Breast epithelium (tissue), 3 donors: ENCODE measurements around the gene PGA5.
"Not testable (repeated sequence)": the region's sequence is repeated elsewhere in the genome, so short reads cannot be mapped to it uniquely, and the experiment has no call there.

ENCODE experiments used
- CTCF ChIP-seq, 3 donors: fragments of 450-650 bp; IDR thresholded peaks; one replicate each; pipeline ENCODE4 v1.5.1; 2016 to 2017; ENCODE audit warnings: antibody characterized with exemption in 3 of 3, mild to moderate bottlenecking in 3 of 3, moderate library complexity in 3 of 3
- POLR2A ChIP-seq: fragments of 450-650 bp; IDR thresholded peaks from one replicate; pipeline ENCODE4 v1.6.1; 2016; ENCODE audit warnings: antibody characterized with exemption, mild to moderate bottlenecking, moderate library complexity
- POLR2AphosphoS5 ChIP-seq, 3 donors: sonication (generic); formaldehyde crosslinking; IDR thresholded peaks; one replicate each; pipeline ENCODE4 v1.6.1; 2017; ENCODE audit warnings: antibody characterized with exemption in 3 of 3

DNA sequence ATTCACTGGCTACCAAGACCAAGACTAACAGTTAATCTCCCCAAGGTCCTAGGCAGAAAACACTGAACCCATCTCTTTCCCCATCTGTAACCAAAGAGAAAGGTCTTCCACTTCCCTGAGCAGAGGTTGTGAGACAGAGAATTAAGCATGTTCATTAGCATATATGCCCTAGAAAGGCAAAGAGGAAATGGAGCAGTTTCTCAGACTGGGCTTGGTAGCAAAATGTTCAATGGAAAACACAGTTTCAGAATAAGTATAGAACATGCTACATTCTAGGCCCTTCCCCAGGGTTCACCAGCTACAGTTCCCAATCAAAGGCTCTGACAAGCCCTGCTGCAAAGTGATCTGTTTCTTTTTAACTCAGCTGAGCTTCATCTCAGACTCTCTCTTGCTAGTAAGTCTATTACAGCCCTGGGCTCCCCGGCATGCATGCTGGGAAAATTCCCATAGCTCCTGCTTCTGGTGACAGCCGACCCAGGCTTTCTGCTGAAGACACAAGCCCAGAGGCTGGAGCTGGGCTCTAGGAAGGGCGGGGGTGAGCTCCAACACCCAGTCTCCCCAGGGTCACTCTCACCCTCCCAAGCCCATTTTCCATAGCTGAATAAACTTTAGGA, 27.2 kb upstream of the PGA5 start:
- not testable (repeated sequence) for TF ChIP-seq CTCF (IDR thresholded peaks at IDR 0.05); POLR2AphosphoS5 (IDR thresholded peaks at IDR 0.05); POLR2A
